Measurements from ENCODE around the gene PMFBP1. TPM values are rescaled to one million over a fixed set of nuclear protein-coding genes. Genes with fewer than 3 reads are reported as not detected.

PMFBP1 gene
- total and polyA plus RNA-seq, 11 donors: 0.09 to 0.77 (median 0.12) TPM; not detected in 4

GRCh38 chr16:72159801-72160200 is 12.2 kb downstream of the PMFBP1 start:
- intact Hi-C loops (cut with DNase I): no loop called here
- no peak for DNase-seq
- TF ChIP-seq POLR2A (IDR thresholded peaks at IDR 0.05): no peak
- TF ChIP-seq CTCF (IDR thresholded peaks at IDR 0.05): no peak
- no peaks in the 10 kb centered on the region for H3K36me3 ChIP-seq
- WGBS, 4 donors: 65 to 77% (median 72%) methylated on average over 2 of the region's 2 CpGs
- H3K27me3 ChIP-seq: peaks cover 0 to 9% (median 0%) of the 10 kb centered on the region in 9 donors
- H3K4me3 ChIP-seq: no peak overlapping the region
- H3K9me3 ChIP-seq: no peaks in the 10 kb centered on the region
- ATAC-seq: no peak
- H3K27ac ChIP-seq: no peak overlapping the region
- no peaks in the 10 kb centered on the region for H3K4me1 ChIP-seq

- DNase-seq: no peak
- H3K36me3 ChIP-seq: no peaks in the 10 kb centered on the region
These were observed 12.6 kb downstream of the PMFBP1 start for GRCh38 chr16:72159386-72159785.

GRCh38 chr16:72149676-72150464 is 22.1 kb downstream of the PMFBP1 start:
- Histone ChIP-seq H3K4me1 (no peaks in the 10 kb centered on the region), H3K4me3 (no peak overlapping the region), H3K36me3 (no peaks in the 10 kb centered on the region), H3K9me3 (peaks cover 0 to 11% (median 0%) of the 10 kb centered on the region in 12 donors), H3K27me3 (no peaks in the 10 kb centered on the region), H3K27ac (no peak overlapping the region)
- no peak for ATAC-seq
- TF ChIP-seq POLR2A (IDR thresholded peaks at IDR 0.05) (no peak), CTCF (IDR thresholded peaks at IDR 0.05) (no peak)
- DNase-seq: no peak
- intact Hi-C loops (cut with DNase I): no loop called here
- WGBS, 4 donors: 69 to 78% (median 74%) methylated on average over 8 of the region's 8 CpGs

More at GRCh38 chr16:72159386-72159785, 12.6 kb downstream of the PMFBP1 start:
- ATAC-seq: no peak
- WGBS, 4 donors: 40 to 50% (median 44%) methylated on average over 2 of the region's 2 CpGs
- Histone ChIP-seq H3K4me1 (no peaks in the 10 kb centered on the region), H3K4me3 (no peak overlapping the region), H3K9me3 (no peaks in the 10 kb centered on the region), H3K27ac (no peak overlapping the region), H3K27me3 (peaks cover 0 to 9% (median 0%) of the 10 kb centered on the region in 9 donors)
- intact Hi-C loops (cut with DNase I): no loop called here
- TF ChIP-seq CTCF (IDR thresholded peaks at IDR 0.05) (no peak), POLR2A (IDR thresholded peaks at IDR 0.05) (no peak)

GRCh38 chr16:72142476-72142875 is 29.5 kb downstream of the PMFBP1 start:
- intact Hi-C loops (cut with DNase I): no loop called here
- DNase-seq (no peak), ATAC-seq (no peak)
- H3K27ac ChIP-seq: no peak overlapping the region
- 68 to 84% (median 79%) methylated on average over 1 of the region's 1 CpG for WGBS, 4 donors
- no peak overlapping the region for H3K4me3 ChIP-seq
- peaks cover 0 to 6% (median 0%) of the 10 kb centered on the region in 9 donors for H3K27me3 ChIP-seq
- H3K36me3 ChIP-seq: no peaks in the 10 kb centered on the region
- TF ChIP-seq POLR2A (IDR thresholded peaks at IDR 0.05) (no peak), CTCF (IDR thresholded peaks at IDR 0.05) (no peak)
- no peaks in the 10 kb centered on the region for H3K4me1 ChIP-seq
- peaks cover 0 to 7% (median 0%) of the 10 kb centered on the region in 12 donors for H3K9me3 ChIP-seq

Measured in heart left ventricle (tissue), 16 donors.